Activated naive CD4-positive, alpha-beta T cell (primary cell): ENCODE measurements around the gene MARK3.
A peak's percentile ranks its signal among the peaks of the same experiment; 100 is the strongest.

Experiments
- DNase-seq, 4 experiments: peaks; one replicate each; lab custom pipeline; 2025; lab: John Stamatoyannopoulos, UW

Gene MARK3

DNA sequence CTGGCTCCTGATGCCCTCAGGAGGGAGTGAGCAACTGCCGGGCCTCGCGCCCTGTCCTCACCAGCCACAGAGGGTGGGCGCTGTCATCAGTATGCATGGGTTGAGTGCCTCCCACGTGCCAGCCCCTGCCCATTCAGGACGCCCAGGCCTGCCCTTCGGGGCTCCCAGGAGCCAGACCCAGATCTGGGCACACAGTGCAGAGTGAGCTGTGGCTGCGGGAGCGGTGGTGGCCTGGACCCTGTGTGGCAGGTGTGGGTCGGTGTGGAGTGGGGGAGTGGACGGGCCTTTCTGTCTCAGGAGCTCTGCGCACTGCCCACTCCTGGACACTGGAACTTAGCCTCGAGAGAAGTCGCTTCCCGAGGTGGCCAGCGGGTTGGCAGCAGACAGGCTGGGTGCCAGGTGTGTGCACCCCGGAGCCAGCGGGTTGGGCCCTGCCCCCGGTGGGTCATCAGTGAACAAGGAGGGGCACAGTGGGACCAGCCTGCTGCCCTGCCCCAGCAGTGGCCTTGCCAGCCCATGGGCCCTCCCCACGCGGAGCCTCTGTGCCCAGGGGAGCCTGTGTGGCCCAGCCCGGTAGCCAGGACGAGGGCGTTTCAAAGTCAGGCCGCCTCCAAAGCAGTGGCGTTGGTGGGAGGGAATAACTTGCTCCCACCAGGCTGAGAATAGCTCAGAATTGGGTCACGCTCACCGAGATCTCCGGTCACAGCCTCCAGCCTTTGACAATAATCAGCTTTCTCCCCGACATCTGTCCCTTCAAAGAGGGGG, 153.3 kb downstream of the MARK3 start:
- no peak for DNase-seq

DNA sequence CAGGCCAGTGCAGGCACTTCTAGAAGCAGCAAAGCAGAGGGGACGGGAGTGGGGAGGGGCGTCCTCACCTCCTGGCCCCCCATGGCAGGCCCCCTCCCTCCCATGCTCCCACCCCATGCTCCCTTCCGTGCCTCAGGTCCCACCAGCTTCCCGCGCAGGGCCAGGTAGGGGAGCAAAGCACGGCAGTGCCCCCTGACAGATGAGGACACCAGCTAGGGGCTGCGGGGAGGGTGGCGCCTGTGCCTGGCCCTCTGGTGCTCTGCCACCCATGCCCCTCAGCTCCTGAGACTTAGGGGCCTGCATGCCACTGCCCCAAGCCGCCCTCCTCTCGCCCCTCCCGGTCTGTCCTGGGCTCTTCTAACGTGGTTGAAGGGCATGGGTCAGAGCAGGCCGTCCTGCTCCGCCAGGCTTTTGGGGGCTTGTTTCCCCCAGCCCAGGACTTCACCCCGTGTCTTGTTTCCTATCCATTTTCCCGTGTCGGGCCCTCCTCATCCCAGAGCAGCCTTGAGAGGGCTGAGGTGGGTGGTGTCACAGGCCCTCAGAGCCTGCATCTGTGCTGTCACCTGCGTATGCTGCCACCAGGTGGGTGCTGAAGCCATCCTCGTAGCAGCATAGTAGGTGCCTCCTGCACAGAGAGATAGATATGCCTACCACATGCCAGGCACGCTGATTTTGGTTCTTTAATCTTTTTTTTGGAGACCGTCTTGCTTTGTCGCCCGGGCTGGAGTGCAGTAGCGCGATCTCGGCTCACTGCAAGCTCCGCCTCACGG, 154.0 kb downstream of the MARK3 start:
- no peak for DNase-seq

DNA sequence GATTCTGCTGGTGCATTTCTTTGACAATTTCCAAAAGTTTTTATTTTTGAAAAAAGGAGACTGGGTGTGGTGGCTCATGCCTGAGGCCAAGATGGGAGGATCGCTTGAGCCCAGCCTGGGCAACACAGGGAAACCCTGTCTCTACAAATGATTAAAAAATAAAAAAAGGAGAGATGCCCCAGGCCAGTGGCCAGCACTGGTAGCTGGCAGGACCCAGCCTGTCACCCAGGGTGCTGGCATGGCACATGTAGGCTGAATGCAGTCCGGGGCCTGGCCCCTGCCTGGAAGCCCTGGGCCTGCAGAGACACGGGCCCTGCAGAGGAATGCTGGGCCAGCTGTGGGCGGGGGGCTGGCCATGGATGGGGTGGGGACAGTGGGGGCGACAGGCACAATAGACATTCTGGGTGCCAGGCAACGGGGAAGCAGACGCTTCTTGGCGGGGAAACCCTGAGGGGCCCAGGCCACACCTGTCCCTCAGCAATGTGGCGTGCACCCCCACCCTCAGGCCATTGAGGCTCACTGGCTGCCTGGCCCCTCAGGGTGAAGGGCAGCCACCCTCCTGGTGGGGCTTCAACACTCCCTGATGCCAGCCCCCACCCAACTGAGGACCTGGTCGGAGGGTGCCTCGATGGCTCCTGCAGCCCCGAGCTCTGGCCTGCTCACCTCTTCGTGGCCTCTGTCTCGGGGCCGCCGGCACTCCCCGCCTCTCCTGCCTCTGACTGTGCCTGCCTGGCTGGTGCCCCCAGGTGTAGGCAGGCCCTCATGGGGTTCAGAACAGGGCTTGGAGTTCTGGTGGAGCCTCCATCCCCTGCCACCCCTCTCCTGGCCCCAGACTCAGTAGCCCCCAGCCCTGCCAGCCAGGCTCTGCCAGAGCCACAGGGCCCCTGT, 155.8 kb downstream of the MARK3 start:
- no peak for DNase-seq

DNA sequence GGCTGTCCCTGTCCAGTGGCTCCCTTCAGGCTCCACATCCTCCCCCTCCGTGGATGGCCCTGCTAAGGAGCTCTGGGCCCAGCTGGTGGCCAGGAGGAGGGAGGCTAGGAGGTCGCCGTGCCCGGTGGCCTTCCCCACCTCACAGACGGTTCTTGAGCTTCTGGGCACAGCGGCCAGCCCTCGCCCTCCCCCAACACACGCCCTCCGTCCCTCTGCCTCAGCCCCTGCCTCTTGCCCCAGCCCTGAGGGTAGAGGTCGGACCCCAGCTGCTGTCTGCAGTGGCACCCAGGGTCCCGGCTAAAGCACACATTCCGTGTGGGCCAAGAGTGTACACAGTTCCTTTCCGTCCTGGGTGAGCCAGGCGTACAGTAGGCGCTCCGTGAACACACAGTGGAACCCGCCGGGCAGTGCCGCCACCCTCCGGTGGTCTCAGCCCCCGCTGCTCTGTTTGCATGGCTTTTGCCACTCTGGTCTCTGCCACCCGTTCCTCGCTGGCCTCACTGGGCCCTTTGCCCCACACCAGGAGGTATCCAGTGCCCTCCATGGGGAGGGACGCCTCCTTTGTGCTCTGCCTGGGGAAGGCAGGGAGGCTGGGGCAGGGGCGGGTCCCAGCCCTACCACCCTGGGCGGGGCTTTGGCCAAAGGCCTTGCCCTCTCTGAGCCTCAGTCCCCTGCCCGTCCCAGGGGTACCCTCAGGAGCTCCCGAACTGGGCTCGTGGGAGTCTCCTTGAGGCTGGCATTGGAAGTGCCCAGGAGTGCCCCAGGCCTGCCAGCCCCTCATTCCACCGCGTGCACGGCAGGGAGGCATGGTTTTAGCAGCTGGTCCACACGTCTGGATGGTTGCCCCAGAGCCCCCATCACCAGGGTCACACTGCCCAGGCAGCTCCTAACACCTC, 156.7 kb downstream of the MARK3 start:
- no peak for DNase-seq

DNA sequence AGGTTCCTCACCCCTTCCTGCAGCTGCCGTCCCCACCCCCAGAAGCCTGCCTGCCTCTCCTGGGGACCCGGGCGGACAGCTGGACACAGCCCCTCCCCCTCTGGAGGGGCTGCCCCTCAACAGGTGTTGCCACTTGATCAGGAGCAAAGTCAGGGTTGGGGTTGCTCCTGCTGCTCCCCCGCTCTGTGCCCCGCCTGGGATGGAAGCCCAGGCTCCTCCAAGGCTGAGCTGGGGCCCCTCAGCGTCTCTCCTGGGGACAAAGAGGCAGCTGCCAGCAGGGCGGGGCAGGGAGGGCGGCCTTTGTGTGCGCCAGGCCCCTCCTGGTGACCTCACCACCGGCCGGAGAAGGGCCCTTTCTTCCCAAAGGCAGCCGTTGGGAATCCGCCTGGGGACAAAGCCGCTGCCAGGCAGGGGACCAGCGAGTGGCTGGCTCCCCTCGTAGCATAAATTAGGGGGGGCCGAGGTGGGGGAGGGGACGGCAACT, 157.4 kb downstream of the MARK3 start:
- DNase-seq = no peak

DNA sequence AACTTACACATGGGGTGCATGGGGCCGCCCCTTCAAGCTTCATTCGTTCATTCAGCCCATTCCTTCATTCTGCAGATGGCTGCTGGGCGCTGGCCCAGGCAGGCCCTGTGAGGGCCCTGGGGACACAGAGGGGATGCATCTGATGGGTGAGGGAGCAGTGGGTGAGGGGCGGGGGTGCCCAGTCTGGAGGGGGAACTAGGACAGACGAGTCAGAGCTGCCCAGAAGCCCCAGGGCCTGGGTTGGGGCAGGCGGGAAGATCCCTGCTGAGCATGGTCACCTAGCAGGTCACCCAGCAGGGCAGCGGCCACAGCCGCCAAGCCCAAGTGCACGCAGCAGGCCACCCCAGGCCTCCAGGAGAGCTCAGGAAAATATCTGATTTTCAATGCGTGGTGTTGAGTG, 157.9 kb downstream of the MARK3 start:
- DNase-seq = no peak

DNA sequence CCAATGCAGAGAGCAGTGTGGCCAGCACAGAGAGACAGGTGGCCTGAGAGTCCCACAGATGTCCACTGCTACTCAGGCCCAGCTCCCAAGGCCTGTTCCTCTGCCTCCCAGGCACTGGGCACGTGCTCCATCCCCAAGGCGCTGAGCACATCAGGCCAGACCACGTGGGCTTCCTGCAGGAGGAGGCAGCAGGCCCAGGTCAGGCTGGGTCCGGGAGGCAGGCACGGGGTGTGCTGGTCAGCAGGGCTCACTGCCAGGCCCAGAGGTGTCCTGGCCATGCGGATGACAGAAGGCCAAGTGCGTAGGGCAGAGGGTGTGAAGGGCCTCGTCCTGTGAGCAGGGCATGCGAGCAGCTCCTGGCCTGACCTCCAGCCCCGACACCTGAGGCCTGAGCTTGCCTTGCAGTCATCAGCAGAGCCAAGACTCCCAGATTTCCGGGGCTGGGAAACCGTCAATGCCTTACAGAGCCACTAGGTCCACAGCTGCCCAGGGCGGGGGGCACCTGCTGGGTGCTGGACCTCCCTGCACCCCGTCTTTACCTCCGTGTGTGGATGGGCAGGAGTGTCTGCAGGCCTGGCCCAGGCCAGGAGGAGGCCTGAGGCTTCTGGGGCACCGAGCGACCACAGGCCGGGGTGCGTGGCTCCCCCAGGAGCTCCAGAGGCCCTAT, 158.6 kb downstream of the MARK3 start:
- DNase-seq = no peak

DNA sequence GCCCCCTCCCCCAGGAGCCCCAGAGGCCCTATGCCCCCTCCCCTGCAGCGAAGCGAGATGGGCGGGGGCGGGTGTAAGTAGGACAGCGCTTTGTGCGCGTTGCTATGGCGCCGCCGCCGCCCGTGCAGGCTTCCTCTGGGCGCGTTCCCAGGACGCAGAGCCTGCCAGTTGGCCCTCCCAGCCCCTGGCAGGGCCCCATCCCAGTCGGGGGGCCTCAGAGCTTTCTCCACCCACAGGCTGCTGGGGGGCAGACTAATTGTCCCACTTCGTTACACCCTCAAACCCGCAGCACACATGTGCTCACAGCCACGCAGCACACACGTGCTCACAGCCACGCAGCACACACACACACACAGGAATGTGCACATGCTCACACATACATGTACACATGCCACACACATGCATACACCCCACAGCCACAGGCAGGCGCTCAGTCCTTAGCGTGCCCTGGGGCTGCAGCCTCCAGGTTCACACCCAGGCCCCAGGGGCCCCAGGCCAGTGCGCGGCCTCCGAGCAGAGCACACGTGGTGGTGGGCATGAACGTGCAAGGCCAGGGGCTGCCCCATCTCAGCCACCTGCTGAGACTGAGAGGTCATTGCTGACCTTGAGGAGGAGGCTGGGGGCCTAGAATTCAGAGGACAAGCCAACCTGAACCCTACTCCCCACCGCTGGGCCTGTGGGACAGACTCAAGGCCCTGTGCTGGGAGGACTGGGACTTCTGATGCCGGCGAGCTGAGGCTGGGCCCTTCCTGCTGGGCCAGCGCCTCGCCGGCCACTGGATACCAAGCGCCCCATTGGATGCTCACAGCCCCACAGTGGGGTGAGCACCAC, 159.4 kb downstream of the MARK3 start:
- no peak for DNase-seq

DNA sequence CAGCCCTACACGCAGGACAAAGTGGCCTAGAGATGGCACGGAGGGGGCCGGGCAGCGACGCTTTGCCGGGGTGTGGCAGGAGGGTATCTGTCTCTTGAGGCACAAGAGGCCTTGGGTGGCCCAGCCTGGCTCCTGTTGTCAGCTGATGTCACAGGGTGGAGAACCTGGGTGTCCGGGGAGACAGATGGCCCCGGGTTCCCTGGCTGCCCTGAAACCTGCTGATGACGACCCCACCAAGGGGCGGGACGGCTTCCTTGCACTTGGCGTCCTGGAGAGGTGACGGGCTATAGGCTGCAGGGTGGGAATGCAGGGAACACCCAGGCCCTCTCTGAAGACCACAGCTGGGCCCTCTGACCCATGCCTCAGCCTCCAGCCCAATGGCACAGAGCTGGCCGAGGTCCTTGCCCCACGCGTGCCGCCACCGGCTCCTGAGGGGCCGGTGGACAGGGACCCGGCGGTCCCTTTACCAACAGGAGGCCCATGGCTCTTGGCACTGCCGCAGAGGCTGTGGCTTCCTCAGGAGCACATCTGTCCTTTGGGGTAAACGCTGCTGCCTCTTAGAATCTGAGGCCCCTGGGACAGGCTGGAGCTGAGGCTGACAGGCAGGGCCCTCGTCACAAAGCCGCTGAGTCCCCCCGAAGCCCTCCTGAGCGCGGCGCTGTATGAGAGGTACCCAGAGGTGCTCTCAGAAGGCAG, 160.2 kb downstream of the MARK3 start:
- DNase-seq = no peak

DNA sequence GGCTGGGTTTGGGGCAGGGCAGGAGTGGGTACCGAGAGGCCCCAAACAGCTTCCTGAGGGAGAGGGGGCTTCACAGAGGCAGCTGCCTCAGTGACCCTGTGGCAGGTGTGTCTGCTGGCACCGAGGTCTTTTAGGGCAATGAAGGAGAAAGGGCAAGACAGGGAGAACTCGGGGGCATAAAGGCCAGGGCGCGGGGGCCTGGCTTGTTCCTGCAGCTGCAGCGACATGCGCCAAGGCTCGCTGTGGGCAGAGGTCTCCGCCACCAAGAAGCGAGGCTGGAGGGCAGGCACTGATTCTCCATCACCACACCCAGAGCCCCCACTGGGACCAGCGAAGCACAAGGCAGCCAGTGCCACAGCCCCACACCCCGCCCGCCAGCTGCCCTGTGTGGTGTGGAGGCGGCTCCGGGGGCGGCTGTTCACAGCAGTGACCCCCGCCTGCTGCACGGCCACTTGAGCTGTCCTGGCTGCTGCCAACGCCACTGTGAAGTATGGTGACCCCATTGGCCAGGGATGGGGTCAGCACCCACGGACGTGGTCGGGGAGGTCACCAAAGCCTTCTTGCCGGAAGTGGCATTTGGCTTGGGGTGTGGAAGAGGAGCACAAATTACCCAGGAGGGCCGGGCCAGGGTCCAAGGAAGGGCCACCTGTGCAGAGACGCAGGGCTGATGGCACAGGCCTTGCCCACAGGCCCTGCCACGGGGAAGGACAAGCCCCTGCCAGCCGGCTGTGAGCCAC, 160.9 kb downstream of the MARK3 start:
- DNase-seq = no peak

DNA sequence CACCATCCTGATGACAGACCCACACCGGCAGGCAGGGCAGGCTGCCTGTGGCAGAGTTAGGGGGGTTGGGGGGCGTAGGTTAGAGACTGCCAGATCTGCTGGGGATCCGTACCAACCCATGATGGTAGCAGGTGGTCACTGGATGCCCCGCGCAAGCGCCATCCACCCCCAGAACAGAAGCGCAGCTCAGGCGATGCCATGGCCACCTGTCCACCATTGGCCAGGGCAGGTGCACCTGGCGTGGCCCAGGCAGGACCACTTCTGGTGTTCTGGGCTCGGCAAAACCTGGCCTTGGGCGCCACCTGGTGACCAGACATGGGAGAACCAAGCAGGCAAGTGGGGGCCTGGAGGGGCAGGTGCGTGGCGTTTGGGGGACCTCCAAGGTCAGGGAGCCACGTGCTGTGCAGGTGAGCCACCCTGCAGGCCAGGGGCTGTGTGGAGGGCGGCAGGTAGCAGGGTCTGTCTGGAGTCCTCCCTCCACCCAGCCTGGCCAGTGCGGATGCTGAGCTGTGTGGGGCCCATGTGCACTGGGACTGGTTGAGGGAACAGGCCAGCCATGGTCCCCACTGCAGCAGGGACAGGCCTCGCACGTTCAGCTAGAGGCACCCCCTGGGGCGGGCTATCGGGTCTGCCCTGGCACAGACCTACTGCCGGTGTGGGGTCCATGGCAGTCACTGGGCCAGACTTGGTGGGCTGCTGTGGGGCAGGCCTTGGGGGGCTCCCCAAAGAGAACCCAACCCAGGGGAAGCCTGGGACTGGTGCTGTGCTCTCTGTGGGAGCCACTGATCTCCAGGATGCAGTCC, 161.6 kb downstream of the MARK3 start:
- peak; percentile 48 to 71 (median 66) for DNase-seq

DNA sequence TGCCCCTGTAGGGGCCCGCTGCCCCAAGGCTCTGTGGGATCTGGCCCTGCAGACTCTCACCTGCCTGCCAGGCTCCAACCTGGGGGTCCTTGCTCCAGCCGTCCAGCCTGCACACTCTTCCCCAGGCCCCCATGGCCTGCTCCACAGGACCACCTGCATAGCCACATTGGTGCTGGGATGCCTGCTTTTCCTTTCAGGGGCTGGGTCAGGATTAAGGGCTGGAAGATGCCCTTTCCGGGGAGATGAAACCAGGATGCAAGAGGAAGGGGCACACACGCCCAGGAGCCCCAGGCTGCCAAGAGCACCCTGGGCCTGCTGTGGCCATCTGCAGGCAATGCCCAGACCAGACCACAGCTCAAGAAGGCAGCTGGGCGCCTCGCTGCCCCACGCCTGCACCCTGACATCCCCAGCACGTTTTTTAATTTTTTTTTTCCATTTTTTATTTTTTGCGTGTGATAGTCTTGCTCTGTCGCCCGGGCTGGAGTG, 162.3 kb downstream of the MARK3 start:
- no peak for DNase-seq

DNA sequence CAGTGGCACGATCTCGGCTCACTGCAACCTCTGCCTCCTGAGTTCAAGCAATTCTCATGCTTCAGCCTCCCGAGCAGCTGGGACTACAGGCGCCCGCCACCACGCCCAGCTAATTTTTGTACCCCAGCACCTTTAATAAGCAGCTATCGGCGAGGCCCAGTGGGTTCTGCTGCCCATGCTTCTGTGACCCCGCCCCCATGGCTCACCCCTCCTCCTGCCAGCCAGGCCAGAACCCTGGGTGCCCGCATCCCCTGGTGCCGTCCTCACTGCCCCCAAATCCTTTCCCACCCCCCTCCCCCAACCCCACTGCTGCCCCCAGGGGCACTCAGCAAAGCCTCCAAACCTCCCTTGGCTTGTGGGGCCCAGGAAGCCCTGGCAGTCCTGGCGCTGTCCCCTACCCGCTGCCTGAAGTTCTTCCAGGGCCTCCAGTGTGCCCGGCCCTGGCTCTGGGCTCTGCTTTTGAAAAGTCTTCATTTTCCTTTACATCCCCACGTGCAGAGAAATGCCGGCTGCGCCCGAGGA, 162.8 kb downstream of the MARK3 start:
- DNase-seq = no peak

DNA sequence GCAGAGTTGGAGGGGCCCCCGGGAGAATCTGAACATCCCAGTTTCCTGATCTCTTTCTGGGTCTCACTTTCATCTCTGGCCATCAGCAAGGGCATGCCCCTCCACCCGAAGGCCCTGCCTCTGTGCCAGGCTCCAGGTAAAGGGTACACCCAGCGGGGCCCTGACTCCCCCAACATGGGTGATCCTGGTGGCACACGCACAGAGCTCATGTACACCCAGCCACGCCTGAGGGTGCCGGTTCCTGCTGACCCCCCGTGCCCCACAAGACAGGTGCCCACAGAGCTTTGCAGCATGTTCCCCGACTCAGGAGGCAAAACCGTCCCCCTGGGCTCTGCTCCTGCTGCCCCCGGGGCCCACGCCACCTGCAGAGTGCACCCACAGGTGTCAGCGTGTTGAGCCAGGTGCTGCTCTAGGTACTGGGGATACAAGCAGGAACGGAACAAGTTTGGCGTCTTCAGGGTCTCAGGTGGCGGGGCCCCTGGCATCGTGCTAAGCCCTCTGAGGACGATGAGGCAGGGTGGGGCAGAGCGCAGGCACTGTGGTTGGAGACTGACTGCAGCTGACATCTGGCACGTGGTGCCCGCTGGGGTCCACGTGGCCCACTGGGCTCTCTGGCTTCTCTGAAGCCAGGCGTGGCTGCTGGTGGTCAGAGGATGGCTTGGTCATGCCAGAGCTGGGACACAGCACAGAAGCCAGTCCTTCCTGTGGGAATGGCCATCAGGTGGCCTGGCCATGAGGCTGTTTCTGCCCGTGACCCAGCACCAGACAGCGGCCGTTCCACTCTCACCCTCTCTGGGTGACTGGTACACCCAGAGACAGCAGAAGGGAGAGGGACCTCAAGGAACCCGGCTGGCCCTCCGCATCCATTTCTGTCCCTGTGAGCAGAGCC, 163.5 kb downstream of the MARK3 start:
- DNase-seq = no peak

DNA sequence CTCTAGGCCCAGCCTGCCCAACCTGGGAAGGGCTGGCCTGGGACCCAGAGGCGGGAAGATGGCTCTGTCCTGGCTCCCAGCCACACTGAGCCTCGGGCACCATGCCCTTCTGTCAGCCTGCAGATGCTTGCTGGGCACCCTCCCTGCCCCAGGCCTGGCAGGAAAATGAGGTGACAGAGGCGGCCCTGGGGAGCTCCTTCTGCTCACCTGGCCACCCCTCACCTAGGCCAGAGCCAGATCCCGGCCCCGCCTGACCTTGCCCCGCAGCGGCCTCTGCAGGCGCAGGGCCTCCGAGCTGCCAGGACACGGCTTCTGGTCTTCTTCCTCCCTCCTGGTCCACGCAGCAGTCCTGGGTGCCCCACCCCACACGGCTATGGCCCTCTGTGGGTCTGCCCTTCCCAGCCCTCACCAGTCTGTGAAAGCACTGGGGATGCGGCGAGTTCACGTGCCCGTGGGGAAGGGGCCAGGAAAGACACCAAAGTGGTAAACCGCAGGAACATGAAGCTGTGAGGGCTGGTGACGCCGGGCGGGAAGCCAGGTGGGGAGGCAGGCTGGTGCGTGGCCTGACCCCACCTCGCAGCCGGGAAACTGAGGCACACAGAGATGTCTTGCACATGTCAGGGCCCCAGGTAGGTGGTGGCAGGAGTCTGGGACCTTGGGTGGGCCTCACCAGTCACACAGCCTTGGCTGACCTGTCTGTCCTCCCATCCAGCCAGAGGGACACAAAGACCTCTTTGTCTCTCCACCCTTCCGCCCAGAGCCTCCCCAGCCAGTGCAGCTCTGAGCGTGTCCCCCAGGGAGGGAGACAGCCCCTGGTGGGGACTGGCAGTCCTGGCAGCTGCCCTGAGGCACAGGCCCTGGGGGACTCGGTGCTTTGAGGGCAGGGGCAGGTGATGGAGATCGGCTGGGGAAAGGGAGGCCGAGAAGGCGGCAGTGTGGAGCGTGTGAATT, 164.4 kb downstream of the MARK3 start:
- no peak for DNase-seq
